K562 (cell line): ENCODE results near the gene MTRFR. TPM values are rescaled to one million over a fixed set of nuclear protein-coding genes. Genes with fewer than 3 reads are reported as not detected.

Source experiments
- ARHGAP35 ChIP-seq: fragments of 450-650 bp; IDR thresholded peaks from 2 replicates; pipeline ENCODE4 v1.6.1; 2018; ENCODE audit not compliant: partially characterized antibody
- CREBBP ChIP-seq: IDR thresholded peaks from one replicate; pipeline ENCODE4 v1.6.1; 2012; ENCODE audit warnings: low read depth, mild to moderate bottlenecking, control low read depth, inconsistent platforms, low read length
- HNRNPL ChIP-seq: fragments of 200-400 bp; formaldehyde crosslinking; IDR thresholded peaks from 2 replicates; pipeline ENCODE4 v1.6.1; 2017; ENCODE audit warnings: low read depth, mild to moderate bottlenecking, low read length
- MBD2 ChIP-seq: sonication (generic); IDR thresholded peaks from 2 replicates; pipeline ENCODE4 v1.6.1; 2016; ENCODE audit warnings: low read depth, borderline replicate concordance
- MCM2 ChIP-seq: fragments of 450-650 bp; IDR thresholded peaks from 2 replicates; pipeline ENCODE4 v1.6.1; 2017; ENCODE audit warnings: low read depth, mild to moderate bottlenecking
- SLC30A9 ChIP-seq: fragments of 250-450 bp; sonication (Bioruptor Pico); IDR thresholded peaks from 2 replicates; pipeline ENCODE4 v1.8.0; 2022; ENCODE audit warnings: mild to moderate bottlenecking, moderate library complexity
- ZBTB8A ChIP-seq: fragments of 450-650 bp; IDR thresholded peaks from 2 replicates; pipeline ENCODE4 v1.6.1; 2018; ENCODE audit warnings: mild to moderate bottlenecking, moderate library complexity; ENCODE audit not compliant: partially characterized antibody
- ZNF79 ChIP-seq: fragments of 250-450 bp; sonication (Bioruptor Pico); IDR thresholded peaks from 2 replicates; pipeline ENCODE4 v1.4.0; 2020; ENCODE audit warnings: low read depth, mild to moderate bottlenecking, moderate library complexity
- polyA plus RNA-seq, 8 experiments: library from polyadenylated mRNA; depleted of rRNA in 4 of 8; stranded (reverse) in 5 of 8; unstranded in 3 of 8; fragments of >200 nt; fragmentation: Nextera tagmentation in 2 of 8; fragmentation: Illumina TruSeq in 1 of 8; extraction: Ambion mirVana in 2 of 8; extraction: Trizol in 1 of 8; gene quantifications; 2 replicates each; pipeline versions ENCODE4 v1.2.1 to v1.2.3, GENCODE V29; 2011 to 2014; ENCODE audit warnings: inconsistent platforms in 1 of 8, missing spikeins in 1 of 8
- total RNA-seq, 7 experiments: library from RNA; depleted of rRNA in 6 of 7; stranded (reverse); fragments of >200 nt in 6 of 7; fragmentation: Illumina TruSeq in 2 of 7; extraction: Trizol in 2 of 7; gene quantifications; 2 replicates each; pipeline versions ENCODE4 v1.2.1 to v1.2.3, GENCODE V29; 2011 to 2021; ENCODE audit warnings: low replicate concordance in 1 of 7
- TF ChIP-seq, protein P1 (sequence below), 2 experiments: fragments of 450-650 bp in 1 of 2; sonication (generic) in 1 of 2; formaldehyde crosslinking in 1 of 2; IDR thresholded peaks; 2 replicates each; pipeline versions ENCODE4 v1.7.1 to v1.9.0; 2016 to 2022; ENCODE audit warnings: inconsistent platforms in 1 of 2, mild to moderate bottlenecking in 1 of 2, missing genetic modification reagents in 1 of 2
- TF ChIP-seq, protein P2 (sequence below): fragments of 250-450 bp; sonication (Bioruptor Pico); IDR thresholded peaks from 2 replicates; pipeline ENCODE4 v1.4.0; 2020; ENCODE audit warnings: mild to moderate bottlenecking, moderate library complexity
- TF ChIP-seq, protein P3 (sequence below): fragments of 250-450 bp; sonication (Bioruptor Pico); IDR thresholded peaks from 2 replicates; pipeline ENCODE4 v1.5.0; 2020; ENCODE audit warnings: mild to moderate bottlenecking

Gene MTRFR
- total and polyA plus RNA-seq, 9 of the 15 experiments (the other 6 are each of a cell fraction or from before 2014, with no cell fraction given): 16.7 to 55.6 (median 34.7) TPM

DNA sequence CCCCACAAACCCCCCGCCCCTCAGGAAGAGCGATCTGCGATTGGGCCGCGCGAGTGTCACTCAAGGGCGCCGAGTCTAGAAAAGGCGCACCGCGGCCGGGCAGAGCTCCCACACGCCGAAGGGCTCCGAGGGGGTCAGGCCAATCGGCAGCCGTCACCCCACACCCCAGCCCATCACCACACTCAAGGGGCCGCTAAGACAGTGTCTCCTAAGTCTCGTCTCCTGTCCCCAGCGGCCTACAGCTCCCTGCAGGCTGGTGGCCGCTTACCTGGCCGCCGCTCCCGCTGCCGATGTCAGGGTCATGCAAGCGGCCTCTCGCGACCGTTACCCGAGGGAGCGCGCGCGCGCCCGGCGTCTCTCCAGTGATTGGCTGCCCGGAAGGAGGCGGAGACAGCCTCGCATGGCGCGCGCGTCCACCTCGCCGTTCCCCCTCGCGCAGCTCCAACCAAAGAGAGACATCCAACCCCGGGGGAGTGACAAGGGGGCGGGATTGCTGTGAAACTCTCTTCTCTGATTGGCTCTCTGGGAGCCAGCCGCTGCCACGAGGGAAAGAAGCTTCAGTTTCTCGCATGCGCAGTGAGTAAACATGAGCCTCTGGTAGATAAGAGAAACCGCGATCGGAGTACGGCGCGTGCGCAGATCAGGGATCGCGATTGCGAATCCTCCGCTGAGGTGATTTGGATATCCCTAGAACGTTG is at the start of gene MTRFR, which contains the start of gene MPHOSPH9 (continued):
- no peak for TF ChIP-seq SLC30A9
- TF ChIP-seq, protein P1, sequence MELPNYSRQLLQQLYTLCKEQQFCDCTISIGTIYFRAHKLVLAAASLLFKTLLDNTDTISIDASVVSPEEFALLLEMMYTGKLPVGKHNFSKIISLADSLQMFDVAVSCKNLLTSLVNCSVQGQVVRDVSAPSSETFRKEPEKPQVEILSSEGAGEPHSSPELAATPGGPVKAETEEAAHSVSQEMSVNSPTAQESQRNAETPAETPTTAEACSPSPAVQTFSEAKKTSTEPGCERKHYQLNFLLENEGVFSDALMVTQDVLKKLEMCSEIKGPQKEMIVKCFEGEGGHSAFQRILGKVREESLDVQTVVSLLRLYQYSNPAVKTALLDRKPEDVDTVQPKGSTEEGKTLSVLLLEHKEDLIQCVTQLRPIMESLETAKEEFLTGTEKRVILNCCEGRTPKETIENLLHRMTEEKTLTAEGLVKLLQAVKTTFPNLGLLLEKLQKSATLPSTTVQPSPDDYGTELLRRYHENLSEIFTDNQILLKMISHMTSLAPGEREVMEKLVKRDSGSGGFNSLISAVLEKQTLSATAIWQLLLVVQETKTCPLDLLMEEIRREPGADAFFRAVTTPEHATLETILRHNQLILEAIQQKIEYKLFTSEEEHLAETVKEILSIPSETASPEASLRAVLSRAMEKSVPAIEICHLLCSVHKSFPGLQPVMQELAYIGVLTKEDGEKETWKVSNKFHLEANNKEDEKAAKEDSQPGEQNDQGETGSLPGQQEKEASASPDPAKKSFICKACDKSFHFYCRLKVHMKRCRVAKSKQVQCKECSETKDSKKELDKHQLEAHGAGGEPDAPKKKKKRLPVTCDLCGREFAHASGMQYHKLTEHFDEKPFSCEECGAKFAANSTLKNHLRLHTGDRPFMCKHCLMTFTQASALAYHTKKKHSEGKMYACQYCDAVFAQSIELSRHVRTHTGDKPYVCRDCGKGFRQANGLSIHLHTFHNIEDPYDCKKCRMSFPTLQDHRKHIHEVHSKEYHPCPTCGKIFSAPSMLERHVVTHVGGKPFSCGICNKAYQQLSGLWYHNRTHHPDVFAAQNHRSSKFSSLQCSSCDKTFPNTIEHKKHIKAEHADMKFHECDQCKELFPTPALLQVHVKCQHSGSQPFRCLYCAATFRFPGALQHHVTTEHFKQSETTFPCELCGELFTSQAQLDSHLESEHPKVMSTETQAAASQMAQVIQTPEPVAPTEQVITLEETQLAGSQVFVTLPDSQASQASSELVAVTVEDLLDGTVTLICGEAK (IDR thresholded peaks at IDR 0.05): no peak
- TF ChIP-seq, protein P1 (CRISPR knock-in tag; IDR thresholded peaks at IDR 0.05): no peak
- TF ChIP-seq HNRNPL: peak; percentile 65; the same call in 1 of the 2 replicates
- TF ChIP-seq MCM2: no peak
- TF ChIP-seq ARHGAP35: no peak
- TF ChIP-seq, protein P2, sequence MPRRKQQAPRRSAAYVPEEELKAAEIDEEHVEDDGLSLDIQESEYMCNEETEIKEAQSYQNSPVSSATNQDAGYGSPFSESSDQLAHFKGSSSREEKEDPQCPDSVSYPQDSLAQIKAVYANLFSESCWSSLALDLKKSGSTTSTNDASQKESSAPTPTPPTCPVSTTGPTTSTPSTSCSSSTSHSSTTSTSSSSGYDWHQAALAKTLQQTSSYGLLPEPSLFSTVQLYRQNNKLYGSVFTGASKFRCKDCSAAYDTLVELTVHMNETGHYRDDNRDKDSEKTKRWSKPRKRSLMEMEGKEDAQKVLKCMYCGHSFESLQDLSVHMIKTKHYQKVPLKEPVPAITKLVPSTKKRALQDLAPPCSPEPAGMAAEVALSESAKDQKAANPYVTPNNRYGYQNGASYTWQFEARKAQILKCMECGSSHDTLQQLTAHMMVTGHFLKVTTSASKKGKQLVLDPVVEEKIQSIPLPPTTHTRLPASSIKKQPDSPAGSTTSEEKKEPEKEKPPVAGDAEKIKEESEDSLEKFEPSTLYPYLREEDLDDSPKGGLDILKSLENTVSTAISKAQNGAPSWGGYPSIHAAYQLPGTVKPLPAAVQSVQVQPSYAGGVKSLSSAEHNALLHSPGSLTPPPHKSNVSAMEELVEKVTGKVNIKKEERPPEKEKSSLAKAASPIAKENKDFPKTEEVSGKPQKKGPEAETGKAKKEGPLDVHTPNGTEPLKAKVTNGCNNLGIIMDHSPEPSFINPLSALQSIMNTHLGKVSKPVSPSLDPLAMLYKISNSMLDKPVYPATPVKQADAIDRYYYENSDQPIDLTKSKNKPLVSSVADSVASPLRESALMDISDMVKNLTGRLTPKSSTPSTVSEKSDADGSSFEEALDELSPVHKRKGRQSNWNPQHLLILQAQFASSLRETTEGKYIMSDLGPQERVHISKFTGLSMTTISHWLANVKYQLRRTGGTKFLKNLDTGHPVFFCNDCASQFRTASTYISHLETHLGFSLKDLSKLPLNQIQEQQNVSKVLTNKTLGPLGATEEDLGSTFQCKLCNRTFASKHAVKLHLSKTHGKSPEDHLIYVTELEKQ (CRISPR knock-in tag): no peak
- TF ChIP-seq, protein P3, sequence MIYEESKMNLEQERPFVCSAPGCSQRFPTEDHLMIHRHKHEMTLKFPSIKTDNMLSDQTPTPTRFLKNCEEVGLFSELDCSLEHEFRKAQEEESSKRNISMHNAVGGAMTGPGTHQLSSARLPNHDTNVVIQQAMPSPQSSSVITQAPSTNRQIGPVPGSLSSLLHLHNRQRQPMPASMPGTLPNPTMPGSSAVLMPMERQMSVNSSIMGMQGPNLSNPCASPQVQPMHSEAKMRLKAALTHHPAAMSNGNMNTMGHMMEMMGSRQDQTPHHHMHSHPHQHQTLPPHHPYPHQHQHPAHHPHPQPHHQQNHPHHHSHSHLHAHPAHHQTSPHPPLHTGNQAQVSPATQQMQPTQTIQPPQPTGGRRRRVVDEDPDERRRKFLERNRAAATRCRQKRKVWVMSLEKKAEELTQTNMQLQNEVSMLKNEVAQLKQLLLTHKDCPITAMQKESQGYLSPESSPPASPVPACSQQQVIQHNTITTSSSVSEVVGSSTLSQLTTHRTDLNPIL: no peak
- TF ChIP-seq ZNF79 (CRISPR knock-in tag): no peak
- TF ChIP-seq ZBTB8A: no peak
- no peak for TF ChIP-seq CREBBP
- TF ChIP-seq MBD2: peak; percentile 87
